Cardiac septum (tissue), 1 donor: ENCODE measurements around the gene CRB3. TPM values are rescaled to one million over a fixed set of nuclear protein-coding genes. Genes with fewer than 3 reads are reported as not detected.

Experiments used
- DNase-seq: peaks from one replicate; pipeline ENCODE4 v3.0.0-alpha.2; 2020; ENCODE audit warnings: low spot score
- intact Hi-C: fragments of 100-400 bp; cut with DNase I; formaldehyde crosslinking; loops from one replicate; pipeline ENCODE4 v1.14.0; 2022
- total RNA-seq: library from RNA; stranded (reverse); fragmentation: NEBNext Ultra II Directional; extraction: Animal tissue kit (Norgen Biotek cat#: 25700); gene quantifications from one replicate; pipeline ENCODE4 v1.2.1, GENCODE V29; 2021
- donor health status: DM: no; HTN: no; CAD: no.

Gene CRB3
- total RNA-seq, 1 donor from 2014 or later = not detected

DNA sequence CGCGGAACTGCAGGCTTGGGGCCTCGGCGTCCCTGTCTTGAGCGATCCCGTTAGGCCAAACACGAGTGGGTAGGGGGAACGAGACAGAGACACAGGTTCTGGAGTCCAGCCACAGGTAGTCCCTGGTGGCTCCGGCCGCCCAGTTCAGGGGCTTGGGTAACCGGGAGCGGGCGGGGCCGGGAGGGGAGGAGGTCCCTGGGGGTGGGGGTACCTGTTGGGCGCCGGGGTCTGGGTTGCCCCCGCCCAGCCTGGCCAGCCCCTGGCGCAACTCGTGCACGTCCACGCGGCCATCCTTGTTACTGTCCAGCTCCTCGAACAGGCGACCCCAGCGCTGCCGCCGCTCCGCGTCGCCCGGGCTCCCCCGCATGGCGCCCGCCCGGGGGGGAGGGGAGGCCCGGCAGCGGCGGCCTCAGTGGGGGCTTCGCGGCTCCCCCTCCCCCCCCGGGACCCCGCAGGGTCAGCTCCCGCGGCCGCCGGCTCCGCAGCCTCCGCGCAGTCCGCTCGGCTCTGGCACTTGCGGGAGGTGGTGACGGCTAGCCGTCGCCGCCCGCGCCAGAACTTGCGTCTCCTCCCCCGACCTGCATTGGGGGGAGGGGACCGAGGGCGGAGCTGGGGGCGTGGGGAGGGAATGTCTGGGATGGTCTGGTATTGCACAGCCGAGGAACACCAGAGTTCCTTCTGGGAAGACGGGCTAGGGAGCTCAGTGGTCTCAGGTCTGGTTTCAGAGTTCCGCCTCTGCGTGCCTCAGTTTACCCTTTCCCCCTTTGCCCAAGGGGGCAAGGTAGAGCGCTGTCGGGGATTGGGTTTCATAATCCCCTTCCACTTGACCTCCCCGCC, 4.6 kb upstream of the CRB3 start, which contains the start of gene SLC25A23:
Gene SLC25A23, minus strand, starts transcription at position 531 of the 837 bp plus-strand sequence. Its CDS starts 164 bp downstream, at position 367.
- intact Hi-C loops = no loop called here
- DNase-seq = peak; percentile 85

DNA sequence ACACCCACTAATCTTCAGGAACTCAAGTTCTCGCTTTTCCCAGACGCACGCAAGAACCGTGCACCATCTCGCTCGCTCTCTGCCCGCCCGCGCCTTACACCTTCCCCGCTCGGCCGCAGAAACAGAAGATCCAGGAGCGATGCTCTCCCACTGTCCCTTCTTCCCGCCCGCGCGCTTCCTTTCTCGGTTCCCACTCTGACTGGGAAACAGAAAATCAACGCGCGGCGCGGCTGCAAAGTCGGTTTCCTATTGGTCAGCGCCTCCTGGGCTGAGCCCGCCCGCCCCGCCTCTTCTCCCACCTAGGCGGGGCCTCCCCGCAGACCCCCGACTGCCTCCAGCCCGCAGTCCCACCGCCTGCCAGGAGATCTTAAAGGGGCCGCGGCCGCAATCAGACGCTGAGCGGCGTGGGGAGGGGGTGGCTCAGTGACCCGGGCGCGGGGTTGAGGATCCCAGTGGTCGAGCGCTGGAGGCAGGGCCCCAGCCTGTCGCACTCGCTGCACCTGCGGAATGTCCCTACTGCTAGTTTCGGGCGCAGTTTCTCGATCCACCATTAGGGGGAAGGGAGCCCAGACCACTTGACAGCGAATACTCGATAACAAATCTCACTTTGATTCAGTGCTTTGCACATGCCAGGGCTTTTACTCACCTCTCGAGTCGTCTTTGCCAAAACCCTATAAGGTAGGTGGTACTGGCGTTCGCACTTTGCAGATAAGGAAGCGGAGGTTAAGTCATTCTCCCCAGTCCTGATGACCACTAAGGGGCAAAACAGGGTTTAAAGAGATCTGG, 3.8 kb upstream of the CRB3 start:
- DNase-seq = peak; percentile 97
- intact Hi-C loops = no loop called here

DNA sequence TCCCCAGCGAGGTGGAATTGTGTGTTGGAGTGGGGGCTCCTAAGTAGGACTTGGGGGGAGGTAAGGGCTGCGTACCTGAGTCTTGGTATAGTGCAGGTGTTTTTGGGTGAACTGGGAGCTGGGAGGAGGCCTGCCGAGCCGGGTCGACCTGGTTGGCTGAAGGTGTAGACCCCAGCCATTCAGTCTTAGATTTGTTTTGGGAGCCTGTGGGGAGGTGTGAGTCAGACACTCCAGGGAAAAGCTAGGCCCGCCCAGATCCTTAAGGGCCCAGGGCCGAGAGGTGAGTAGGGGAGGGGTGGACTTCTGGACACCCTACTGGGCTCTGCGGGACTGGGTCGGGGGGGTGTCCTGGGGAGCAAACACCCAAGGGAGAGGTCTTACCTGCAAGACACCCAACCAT, 935 bp downstream of the CRB3 start:
- intact Hi-C loops = no loop called here
- DNase-seq = no peak

DNA sequence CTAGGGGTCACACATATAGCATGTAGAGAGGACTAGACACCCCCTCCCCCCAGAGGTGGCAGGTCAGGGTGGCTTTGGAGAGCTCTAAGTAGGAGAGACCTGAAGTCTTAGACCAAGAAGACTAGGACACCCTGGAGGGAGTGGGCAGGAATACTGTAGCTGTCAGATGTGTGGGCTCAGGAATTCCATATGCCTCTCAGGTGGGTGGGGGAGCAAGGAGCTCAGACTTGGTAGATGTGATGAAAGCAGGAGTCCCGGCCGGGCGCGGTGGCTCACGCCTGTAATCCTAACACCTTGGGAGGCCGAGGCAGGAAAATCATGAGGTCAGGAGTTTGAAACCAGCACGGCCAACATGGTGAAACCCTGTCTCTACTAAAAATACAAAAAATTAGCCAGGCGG, 1.6 kb downstream of the CRB3 start:
- intact Hi-C loops = no loop called here
- DNase-seq = no peak

DNA sequence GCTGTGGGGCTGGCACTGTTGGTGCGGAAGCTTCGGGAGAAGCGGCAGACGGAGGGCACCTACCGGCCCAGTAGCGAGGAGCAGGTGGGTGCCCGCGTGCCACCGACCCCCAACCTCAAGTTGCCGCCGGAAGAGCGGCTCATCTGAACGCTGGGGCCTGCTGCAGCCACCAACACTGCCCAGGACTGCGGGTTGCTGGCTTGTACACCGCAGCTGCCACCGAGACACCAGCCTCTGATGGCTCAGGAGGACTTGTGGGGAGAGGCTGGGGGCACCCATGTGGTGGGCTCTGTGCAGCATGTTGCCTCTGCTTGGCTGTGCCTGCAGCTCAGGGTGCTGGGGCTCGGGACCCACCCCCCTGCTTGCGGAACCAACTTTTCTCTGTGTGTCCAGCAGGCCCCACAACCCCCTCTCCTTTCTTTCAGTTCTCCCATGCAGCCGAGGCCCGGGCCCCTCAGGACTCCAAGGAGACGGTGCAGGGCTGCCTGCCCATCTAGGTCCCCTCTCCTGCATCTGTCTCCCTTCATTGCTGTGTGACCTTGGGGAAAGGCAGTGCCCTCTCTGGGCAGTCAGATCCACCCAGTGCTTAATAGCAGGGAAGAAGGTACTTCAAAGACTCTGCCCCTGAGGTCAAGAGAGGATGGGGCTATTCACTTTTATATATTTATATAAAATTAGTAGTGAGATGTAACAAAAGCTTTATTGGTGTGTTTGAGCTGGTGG, 2.6 kb downstream of the CRB3 start:
- intact Hi-C loops = no loop called here
- DNase-seq = no peak

DNA sequence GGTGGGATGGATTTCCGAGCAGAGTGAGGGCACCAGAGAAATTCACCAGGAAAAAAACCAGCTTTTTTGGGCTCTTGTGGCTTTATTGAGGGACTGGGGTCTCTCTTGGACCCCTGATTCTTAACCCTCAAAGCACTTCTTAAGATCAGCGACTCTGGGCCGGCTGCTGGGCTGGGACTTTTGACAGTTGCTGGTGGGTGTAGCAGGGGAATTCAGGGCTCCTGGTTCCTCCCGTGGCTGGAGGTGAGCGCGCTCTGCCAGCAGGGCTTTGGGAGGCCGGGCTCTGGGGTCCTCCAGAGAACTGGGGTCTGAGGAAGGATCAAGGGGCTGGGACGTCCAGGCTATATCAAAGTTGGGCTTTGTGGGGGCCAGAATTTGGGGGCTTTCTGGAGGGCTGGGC, 3.3 kb downstream of the CRB3 start:
- intact Hi-C loops = no loop called here
- DNase-seq = no peak

DNA sequence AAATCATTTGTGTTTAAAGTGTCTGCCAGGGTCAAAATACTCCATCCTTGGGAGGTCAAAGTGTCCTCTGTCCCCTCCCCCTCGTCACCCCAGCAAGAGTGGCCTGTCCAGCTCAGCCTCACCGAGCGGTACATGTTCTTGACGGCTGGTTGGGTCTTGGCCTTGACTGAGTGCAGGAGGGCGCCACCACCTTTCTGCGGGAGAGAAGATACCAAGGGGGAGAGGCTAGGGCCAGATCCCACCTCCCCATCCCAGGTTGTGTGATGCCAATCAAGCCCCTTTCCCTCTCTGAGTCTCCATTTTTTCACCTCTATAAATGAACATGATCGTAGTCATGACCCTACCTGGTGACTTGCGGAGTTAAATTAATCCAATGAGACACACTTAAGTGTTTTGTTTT, 6.1 kb downstream of the CRB3 start:
- DNase-seq = no peak
- intact Hi-C loops = no loop called here

DNA sequence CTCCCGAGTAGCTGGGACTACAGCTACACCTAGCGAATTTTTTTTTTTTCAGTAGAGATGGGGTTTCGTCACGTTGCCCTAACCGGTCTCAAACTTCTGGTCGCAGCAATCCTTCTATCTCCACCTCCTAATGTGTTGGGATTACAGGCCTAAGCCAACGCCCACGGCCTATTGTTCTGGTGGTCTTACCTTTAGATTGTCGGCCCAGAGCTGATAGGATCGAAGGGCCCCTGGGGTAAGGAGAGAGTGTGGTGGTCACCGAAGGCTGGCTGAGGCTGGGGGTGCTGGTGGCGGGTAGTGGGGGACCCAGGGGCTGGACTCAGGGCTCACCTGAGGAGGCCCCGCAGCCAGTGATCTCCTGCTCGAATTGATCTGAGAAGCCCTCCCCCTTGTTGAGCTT, 7.0 kb downstream of the CRB3 start:
- intact Hi-C loops = no loop called here
- DNase-seq = no peak

DNA sequence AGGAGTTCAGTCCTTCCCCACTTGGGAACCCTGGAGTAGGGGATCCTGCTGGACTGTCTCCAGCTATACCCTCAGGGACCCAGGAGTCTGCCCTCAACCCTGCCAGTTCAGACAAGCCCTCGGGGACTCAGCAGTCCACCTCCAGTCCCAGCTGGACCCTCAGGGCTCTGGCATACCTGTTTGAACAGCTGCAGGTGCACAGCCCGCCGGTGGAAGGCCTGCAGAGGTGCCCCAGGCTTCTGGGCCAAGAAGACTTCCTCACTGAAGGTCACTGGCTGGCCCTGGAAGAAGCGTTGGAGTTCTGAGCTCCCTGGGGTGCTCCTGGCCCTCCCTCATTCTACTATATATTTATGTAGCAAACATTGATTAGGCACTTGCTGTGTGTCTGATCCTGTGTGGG, 8.6 kb downstream of the CRB3 start:
- DNase-seq = no peak
- intact Hi-C loops = no loop called here

DNA sequence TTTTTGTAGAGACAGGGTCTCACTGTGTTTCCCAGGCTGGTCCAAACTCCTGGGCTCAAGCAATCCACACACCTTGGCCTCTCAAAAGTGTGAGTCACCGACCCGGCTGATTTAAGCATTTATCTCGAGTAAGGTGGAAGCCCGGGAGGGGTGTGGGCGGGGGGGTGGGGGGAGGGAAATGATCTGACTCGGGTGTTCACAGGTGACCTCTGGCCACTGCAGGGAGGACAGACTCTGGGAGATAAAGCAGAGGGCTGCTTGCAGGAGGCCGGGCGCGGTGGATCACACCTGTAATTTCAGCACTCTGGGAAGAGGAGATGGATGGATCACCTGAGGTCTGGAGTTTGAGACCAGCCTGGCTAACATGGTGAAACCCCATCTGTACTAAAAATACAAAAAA, 9.6 kb downstream of the CRB3 start:
- no peak for DNase-seq
- intact Hi-C loops = no loop called here

DNA sequence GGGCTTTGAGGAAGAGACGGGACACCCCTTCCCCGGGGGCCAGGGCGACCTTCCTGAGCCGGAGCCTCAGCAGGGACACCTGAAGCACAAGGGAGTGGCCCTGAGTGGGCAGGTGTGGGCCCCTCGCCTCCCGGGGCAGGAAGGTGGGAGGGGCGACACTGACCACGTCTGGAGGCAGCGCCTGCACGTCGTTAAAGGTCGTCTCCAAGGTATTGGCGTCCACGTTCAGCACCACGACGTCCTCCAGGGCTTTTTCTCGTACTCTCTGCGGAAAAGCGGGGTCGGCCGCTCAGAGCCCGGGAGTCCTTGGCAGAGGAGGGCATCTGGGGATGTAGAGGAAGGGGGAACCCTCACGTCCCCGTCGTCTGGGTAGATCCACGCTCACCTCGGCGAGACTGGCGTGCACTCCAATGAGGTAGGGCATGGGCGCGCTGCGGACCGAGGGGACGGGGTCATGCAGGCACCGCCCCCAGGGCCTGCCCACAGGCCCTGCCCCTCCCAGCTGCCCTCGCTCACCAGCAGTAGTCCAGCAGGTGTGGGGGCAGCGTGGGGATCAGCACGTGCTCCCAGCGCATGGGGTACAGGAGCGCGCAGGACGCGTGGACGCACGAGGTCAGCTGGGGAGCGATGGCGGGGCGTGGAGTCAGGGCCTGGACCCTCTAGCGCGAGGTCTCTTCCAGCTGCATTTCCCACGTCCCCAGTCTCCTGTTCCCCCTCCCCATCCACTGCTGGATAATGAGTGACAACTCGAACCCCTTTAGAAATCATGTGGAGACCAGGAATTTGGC, 11.4 kb downstream of the CRB3 start:
- intact Hi-C loops = no loop called here
- DNase-seq = no peak

DNA sequence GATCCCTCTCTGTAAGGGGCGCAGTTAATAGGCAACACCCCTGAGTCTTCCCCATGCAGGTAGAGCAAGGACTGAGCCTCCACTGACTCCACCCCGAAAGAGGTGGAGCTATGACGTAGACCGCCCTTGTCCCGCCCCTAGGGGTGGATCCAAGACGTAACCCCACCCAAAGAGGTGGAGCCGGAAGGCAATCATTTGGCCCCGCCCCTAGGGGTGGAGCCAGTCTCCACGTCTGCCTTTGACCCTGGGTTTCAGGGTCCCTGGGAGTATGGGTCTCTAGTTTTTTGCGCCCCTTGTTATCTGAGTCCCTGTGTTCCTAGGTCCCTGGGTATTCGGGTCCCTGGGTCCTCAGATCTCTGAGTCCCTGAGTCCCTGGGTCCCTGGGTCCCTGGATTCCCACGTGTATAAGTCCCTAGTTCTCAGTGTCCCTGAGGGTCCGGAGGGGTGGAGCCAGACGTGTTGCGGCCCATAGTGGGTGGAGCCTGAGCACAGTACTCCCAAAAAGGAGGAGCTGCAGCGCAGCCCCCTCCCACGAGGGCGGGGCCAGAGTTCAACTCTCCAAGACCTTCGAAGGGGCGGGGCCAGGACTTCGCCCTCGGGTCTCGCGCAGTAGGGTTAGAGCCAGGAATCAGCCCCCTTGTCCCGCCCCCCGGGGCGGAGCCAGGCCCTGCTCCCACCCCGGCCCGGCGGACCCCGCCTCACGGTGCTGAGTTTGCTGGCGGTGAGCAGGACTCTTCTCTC, 12.3 kb downstream of the CRB3 start:
- intact Hi-C loops = no loop called here
- DNase-seq = no peak

DNA sequence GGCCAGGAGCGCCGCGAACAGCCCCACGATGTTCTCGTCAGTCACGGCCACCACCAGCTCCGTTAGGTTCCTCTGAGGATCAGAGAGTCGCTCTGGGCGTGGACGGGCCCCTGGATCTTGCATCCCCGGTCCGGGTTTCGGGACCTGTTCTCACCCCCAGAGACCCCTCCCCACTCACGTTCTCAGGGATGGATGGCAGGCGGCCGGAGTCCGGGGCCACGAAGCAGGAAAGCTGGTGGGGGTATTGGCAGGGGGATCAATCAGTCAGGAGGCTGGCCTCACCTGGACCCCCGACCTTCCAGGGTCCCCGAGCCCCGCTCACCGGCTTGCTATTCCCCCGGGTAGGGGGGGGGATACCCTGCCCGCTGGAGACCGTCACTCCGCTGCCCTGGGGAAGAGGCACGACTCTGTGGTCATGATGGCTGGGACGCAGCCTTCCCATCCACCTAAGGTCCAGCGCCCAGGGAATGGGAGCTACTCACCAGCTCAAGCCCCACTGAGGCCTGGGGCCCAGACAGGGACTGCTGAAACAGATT, 12.9 kb downstream of the CRB3 start:
- intact Hi-C loops = no loop called here
- DNase-seq = no peak

DNA sequence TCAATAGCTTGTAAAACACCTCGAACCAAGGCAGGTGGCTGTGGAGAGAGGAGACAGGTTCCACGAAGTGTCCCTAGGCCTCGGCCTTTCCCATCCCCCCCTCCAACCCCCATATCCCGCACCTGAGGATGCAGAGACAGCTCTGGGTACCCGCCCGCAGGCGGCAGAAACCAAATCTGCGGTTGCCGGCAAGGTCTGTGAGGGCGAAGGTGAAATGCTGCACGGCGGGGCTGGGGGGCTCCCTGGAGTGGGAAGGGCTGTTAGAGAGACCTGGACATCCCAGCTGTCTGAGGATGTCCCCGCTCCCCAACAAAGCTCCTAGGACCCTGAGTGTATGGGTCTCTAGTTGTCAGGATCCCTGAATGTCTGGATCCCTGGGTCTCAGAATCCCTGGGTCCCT, 14.7 kb downstream of the CRB3 start:
- intact Hi-C loops = no loop called here
- no peak for DNase-seq

DNA sequence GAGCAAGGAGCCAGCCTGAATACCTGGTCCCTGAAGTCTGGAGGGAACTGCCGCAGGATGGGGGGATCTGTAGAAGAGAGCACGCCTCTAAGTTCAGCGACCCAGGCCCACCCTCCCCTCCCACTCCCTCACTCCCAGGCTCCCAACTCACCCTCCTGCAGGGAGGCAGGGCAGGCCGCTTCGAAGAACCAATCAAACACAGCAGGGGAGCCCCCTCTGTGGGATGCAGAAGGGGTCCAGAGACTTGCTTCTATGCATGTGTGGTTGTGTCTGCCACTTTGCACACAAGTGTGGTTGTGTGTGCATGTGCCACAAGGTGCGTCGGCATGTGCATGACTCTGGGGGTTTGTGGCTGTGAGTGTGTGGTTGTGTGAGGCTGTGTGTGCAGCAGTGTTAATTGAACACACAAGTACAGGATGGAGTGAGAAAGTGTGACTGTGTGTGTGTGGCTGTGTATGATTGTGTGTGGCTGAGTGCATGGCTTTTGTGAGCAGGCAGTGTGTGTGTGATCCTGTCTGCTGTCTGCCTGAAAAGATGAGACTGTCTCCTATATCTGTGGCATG, 15.8 kb downstream of the CRB3 start:
- no peak for DNase-seq
- intact Hi-C loops = no loop called here

DNA sequence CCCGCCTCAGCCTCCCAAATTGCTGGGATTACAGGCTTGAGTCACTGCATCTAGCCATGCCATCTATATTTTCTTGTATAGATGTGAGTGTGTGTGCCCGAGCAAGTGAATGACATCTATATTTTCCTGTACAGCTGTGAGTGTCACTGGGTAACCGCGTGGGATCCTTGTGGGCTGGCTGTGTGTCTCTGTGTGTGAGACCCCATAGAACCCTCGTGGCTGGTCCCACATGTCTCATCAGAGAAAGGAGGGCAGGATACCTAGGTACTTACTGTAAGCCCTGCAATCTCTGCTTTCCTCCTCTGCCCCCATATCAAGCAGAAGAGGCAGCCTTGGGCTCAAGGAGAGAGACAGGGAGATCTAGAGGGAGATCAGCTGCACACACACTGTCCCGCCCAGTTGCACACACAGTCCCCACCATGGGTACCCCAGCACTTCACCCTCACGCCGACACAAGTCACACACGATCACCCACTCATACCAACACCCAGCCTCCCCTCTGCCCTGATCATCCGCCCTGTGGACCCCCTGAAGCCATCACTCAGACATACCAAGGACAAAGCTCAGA, 16.9 kb downstream of the CRB3 start:
- intact Hi-C loops = no loop called here
- no peak for DNase-seq

DNA sequence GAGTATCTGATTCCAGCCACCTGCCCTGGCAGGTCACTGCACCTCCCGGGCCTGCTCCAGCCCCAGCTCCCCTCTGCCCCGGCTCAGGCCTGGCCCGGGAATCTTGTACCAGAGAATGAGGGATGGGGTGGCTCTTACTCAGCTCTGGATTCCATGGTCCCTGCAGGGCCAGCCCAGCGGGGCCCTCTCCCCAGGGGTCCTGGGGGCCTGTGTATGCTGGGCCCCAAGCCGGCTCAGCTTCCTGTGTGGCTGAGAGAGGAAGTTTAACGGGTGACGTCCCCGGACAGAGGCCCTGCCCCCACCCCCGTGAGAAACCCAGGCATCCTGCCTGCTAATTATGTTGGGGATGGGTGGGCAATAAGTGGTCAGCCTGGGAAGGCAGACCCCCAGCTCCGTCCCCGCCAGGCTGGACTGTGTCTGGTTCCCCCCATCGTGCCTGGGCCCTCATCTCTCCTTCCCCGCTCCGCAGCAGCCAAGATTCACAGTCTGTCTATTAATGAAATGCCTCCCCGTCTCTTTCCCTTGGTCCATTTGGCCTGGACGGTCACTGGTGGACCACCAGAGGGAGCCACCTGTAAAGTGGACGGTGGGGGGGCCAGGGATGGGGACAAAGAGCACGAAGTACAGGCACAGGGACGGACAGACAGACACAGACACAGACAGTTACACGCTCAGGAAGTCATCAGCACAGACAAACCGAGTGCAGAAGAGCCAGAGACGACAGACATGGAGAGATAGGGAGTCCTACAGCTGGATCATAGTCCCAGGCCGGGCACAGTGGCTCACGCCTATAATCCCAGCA, 17.7 kb downstream of the CRB3 start, which contains the start of gene DENND1C:
Gene DENND1C, minus strand, starts transcription at position 247 of the 802 bp plus-strand sequence. Its CDS starts 92 bp downstream, at position 155.
- intact Hi-C loops = no loop called here
- peak; percentile 87 for DNase-seq
